ENCODE measurements around the gene SGCA.

The SGCA gene

DNA sequence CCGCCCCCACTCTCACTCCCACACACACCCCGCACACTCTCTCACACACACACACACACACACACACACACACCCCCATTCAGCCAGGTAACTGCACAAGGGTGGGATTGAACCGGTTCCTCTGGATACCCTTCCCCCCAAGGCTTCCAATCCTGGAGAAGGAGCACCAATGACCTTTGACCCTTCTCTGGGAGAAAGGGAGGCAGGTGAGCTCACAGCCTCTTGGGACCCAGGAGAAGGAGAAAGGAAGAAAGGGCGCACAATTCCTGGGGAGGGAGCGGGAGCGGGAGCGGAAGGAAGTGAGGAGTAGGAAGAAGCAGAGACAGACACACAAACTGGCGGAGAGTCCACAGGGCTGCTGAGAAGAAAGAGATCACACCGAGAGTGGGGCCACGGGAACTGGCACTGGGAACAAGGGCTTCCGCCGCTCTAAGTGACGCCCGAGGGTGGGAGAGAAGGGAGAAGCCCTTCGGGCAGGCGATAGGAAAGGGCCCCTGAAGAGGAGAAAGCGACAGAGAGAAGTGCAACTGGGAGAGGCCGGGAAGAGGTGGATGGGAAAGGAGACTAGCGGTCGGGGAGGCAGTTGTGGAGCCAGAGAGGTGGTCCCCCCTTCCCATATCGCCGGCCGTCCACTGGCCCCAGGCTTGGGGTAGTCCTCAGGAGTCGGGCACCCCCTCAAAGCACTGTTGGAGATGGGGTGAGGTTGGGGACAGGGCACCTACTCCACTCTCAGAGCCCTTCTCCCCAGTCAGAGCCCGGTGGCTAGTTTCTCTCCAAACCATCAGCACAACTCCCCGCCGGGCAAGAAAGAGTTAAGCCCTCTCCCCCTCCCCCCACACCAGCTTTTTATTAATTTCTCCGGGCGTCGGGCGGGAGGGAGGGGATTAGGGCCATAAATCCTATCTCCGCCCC lies 37.1 kb upstream of the SGCA start:
- Histone ChIP-seq H3K4me2 (ENCODE audit: low read depth, low read length) (no peak overlapping the region; the same call in 1 of the 2 replicates), H3K9me3 (replicated peaks; ENCODE audit: insufficient read depth, low read length) (no peaks in the 10 kb centered on the region), H3K9me2 (replicated peaks; ENCODE audit: insufficient read depth, low read length) (no peaks in the 10 kb centered on the region), H3K79me2 (ENCODE audit: low read length) (no peaks in the 10 kb centered on the region), H3K9ac (ENCODE audit: low read length) (no peak overlapping the region), H3K27ac (ENCODE audit: low read length) (no peak overlapping the region), H3K4me1 (ENCODE audit: low read length) (peaks cover 11% of the 10 kb centered on the region), H2AFZ (ENCODE audit: low read length) (no peak overlapping the region), H3K4me3 (ENCODE audit: low read length) (no peak overlapping the region), H4K20me1 (ENCODE audit: insufficient read depth, low read length) (no peaks in the 10 kb centered on the region), H3F3A (ENCODE audit: insufficient read depth, low read length) (peaks cover 11% of the 10 kb centered on the region; the same call in 1 of the 2 replicates), H3K27me3 (replicated peaks; ENCODE audit: insufficient read depth, low read length) (peaks cover 12% of the 10 kb centered on the region), H3K36me3 (replicated peaks; ENCODE audit: insufficient read depth, low read length) (no peaks in the 10 kb centered on the region)
- DNase-seq = no peak
- TF ChIP-seq, protein P1, sequence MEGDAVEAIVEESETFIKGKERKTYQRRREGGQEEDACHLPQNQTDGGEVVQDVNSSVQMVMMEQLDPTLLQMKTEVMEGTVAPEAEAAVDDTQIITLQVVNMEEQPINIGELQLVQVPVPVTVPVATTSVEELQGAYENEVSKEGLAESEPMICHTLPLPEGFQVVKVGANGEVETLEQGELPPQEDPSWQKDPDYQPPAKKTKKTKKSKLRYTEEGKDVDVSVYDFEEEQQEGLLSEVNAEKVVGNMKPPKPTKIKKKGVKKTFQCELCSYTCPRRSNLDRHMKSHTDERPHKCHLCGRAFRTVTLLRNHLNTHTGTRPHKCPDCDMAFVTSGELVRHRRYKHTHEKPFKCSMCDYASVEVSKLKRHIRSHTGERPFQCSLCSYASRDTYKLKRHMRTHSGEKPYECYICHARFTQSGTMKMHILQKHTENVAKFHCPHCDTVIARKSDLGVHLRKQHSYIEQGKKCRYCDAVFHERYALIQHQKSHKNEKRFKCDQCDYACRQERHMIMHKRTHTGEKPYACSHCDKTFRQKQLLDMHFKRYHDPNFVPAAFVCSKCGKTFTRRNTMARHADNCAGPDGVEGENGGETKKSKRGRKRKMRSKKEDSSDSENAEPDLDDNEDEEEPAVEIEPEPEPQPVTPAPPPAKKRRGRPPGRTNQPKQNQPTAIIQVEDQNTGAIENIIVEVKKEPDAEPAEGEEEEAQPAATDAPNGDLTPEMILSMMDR (IDR thresholded peaks at IDR 0.05; ENCODE audit: low read length) = no peak
- TF ChIP-seq EZH2 (optimal IDR thresholded peaks at IDR 0.05; ENCODE audit: low read depth, low read length) (no peak), EZH2phosphoT487 (IDR thresholded peaks at IDR 0.05; ENCODE audit: low read length) (no peak)

DNA sequence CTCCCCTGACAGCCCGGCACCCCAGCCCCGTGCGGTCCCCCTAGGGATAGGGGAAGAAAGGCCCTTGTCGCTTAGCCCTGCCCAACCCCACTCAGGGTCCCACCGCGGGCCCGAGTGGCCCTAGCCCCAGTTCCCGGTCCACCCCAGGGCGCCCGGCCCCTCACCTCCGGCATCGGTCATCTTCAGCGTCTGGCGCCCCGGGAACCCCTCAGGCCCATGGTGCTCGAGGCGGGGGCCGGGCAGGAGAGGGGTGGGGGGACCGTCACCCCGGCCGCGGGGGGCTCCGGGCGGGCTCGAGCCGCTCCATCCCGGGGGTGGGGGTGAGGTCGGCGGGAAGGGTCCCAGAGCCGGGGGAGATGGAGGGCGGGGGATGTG lies 36.5 kb upstream of the SGCA start:
- Histone ChIP-seq H2AFZ (ENCODE audit: low read length) (no peak overlapping the region), H3K4me3 (ENCODE audit: low read length) (peak overlapping the region; percentile 22; the same call in 1 of the 2 replicates), H3K9me2 (replicated peaks; ENCODE audit: insufficient read depth, low read length) (no peaks in the 10 kb centered on the region), H3K9ac (ENCODE audit: low read length) (no peak overlapping the region), H3K27ac (ENCODE audit: low read length) (no peak overlapping the region), H4K20me1 (ENCODE audit: insufficient read depth, low read length) (no peaks in the 10 kb centered on the region), H3K9me3 (replicated peaks; ENCODE audit: insufficient read depth, low read length) (no peaks in the 10 kb centered on the region), H3K36me3 (replicated peaks; ENCODE audit: insufficient read depth, low read length) (no peaks in the 10 kb centered on the region), H3K4me1 (ENCODE audit: low read length) (peaks cover 11% of the 10 kb centered on the region), H3F3A (ENCODE audit: insufficient read depth, low read length) (peaks cover 11% of the 10 kb centered on the region; the same call in 1 of the 2 replicates), H3K79me2 (ENCODE audit: low read length) (no peaks in the 10 kb centered on the region), H3K4me2 (ENCODE audit: low read depth, low read length) (peak overlapping the region; percentile 28; the same call in 1 of the 2 replicates), H3K27me3 (replicated peaks; ENCODE audit: insufficient read depth, low read length) (peaks cover 12% of the 10 kb centered on the region)
- TF ChIP-seq EZH2 (optimal IDR thresholded peaks at IDR 0.05; ENCODE audit: low read depth, low read length) (no peak), EZH2phosphoT487 (IDR thresholded peaks at IDR 0.05; ENCODE audit: low read length) (no peak)
- TF ChIP-seq, protein P1 (IDR thresholded peaks at IDR 0.05; ENCODE audit: low read length) = no peak
- DNase-seq = no peak

DNA sequence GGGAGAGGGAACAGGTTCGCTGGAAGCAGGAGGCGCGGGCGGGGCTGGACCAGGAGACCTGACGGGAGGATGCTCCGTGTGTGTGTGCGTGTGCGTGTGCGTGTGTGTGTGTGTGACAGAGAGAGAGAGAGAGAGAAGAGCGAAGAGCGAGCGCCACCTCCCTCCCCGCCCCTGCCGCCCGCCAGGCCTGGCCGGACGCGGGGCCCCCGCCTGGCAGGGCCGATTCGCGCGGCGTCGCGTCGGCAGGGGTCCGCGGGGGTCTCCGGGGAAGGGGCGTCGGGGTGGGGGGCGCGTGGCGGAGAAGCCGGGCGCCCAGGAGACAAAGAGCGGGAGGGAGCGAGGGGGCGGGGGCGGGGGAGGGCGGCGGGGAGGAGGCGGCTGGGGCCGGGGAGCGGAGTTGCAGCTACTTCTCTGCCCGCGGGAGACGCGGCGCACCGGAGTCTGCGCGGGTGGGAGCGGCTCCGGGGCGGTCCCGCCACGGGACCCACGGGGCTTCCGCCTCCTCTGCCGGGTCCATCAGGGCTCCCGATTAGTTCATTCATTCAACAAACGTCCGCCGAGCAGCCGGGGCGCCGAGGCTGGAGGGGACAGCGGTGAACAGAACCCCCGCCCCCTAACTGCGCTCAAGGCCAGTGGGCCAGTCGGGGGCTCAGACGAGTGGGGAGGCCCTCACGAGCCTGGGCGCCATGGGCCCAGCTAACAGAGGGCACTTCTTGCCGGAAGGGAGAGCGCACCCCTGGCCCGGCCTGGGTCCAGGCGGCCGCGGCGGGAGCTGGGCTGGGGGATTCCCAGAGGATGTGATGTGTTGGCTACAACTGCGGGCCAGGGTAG lies 35.9 kb upstream of the SGCA start, which contains the start of gene SAMD14:
Gene SAMD14, minus strand, starts transcription at position 433 of the 831 bp plus-strand sequence. CDS start 5,201 bp downstream, outside the sequence.
- Histone ChIP-seq H3K4me1 (ENCODE audit: low read length) (peaks cover 11% of the 10 kb centered on the region), H3K36me3 (replicated peaks; ENCODE audit: insufficient read depth, low read length) (no peaks in the 10 kb centered on the region), H3K27me3 (replicated peaks; ENCODE audit: insufficient read depth, low read length) (peaks cover 12% of the 10 kb centered on the region), H3K9ac (ENCODE audit: low read length) (peak within 1 kb of the TSS; percentile 35; the same call in 1 of the 2 replicates), H4K20me1 (ENCODE audit: insufficient read depth, low read length) (no peaks in the 10 kb centered on the region), H3K79me2 (ENCODE audit: low read length) (no peaks in the 10 kb centered on the region), H3K4me2 (ENCODE audit: low read depth, low read length) (peak within 1 kb of the TSS; percentile 93), H2AFZ (ENCODE audit: low read length) (peak within 1 kb of the TSS; percentile 53; the same call in 1 of the 2 replicates), H3F3A (ENCODE audit: insufficient read depth, low read length) (peaks cover 11% of the 10 kb centered on the region; the same call in 1 of the 2 replicates), H3K27ac (ENCODE audit: low read length) (no peak within 1 kb of the TSS), H3K9me2 (replicated peaks; ENCODE audit: insufficient read depth, low read length) (no peaks in the 10 kb centered on the region), H3K4me3 (ENCODE audit: low read length) (peak within 1 kb of the TSS; percentile 64), H3K9me3 (replicated peaks; ENCODE audit: insufficient read depth, low read length) (no peaks in the 10 kb centered on the region)
- DNase-seq = no peak
- TF ChIP-seq EZH2phosphoT487 (IDR thresholded peaks at IDR 0.05; ENCODE audit: low read length) (no peak), EZH2 (optimal IDR thresholded peaks at IDR 0.05; ENCODE audit: low read depth, low read length) (no peak)
- TF ChIP-seq, protein P1 (IDR thresholded peaks at IDR 0.05; ENCODE audit: low read length) = no peak

Measured in MM.1S (cell line).